HS-5 (cell line): ENCODE data around the gene THRSP.

Source experiments
- DNase-seq: peaks from one replicate; pipeline ENCODE4 v3.0.0-alpha.2; 2012; ENCODE audit warnings: low read depth

THRSP gene

GRCh38 chr11:78097666-78098385 lies 34.2 kb downstream of the THRSP start:
- DNase-seq: no peak

- no peak for DNase-seq
Observed at GRCh38 chr11:78099666-78100065, 36.0 kb downstream of the THRSP start.

- DNase-seq: no peak
Observed at GRCh38 chr11:78100261-78100660, 36.6 kb downstream of the THRSP start.

- DNase-seq: no peak
Observed at GRCh38 chr11:78100676-78101472, 37.2 kb downstream of the THRSP start.

GRCh38 chr11:78109081-78110015 lies 45.7 kb downstream of the THRSP start:
- DNase-seq: no peak

- no peak for DNase-seq
Observed at GRCh38 chr11:78110351-78110750, 46.7 kb downstream of the THRSP start.

- peak; percentile 11 for DNase-seq
Observed at GRCh38 chr11:78110830-78111229, 47.2 kb downstream of the THRSP start.

- no peak for DNase-seq
Observed at GRCh38 chr11:78111298-78111697, 47.6 kb downstream of the THRSP start.

- DNase-seq: no peak
Observed at GRCh38 chr11:78112582-78113275, 49.1 kb downstream of the THRSP start.
